SU-DHL-6 (cell line): ENCODE results near the gene NHLRC2.

Experiments used
- EZH2phosphoT487 ChIP-seq: fragments of 200-600 bp; sonication (generic), shearing (Covaris generic); conservative IDR thresholded peaks from 2 replicates; pipeline ENCODE4 v1.6.1; 2018; ENCODE audit warnings: mild to moderate bottlenecking, antibody characterized with exemption, low read length, moderate library complexity, mixed read lengths
- TF ChIP-seq, protein P1 (sequence below): fragments of 200-600 bp; sonication (generic); IDR thresholded peaks from one replicate; pipeline ENCODE4 v1.5.1; 2017; ENCODE audit warnings: antibody characterized with exemption, mild to moderate bottlenecking, low read length, moderate library complexity; ENCODE audit not compliant: insufficient read depth, poor library complexity, severe bottlenecking

DNA sequence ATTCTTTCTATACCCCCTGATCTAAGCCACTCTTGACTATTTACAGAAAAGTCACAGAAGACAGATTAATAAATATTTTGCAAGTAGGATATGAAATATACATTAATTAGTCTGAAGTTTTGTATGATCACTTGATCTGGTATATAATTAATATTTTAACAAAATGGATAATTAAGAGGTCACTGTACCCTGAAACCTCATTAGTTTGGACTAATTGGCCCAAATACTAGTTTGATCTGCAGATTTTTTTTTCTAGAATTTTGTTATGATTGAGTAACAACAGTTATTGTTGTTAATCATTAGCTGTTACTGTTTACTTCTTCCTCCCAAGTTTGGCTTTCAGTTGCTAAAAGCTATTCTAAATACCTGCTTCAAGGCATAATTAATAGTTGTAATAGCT, 2.7 kb downstream of the NHLRC2 start:
- TF ChIP-seq, protein P1, sequence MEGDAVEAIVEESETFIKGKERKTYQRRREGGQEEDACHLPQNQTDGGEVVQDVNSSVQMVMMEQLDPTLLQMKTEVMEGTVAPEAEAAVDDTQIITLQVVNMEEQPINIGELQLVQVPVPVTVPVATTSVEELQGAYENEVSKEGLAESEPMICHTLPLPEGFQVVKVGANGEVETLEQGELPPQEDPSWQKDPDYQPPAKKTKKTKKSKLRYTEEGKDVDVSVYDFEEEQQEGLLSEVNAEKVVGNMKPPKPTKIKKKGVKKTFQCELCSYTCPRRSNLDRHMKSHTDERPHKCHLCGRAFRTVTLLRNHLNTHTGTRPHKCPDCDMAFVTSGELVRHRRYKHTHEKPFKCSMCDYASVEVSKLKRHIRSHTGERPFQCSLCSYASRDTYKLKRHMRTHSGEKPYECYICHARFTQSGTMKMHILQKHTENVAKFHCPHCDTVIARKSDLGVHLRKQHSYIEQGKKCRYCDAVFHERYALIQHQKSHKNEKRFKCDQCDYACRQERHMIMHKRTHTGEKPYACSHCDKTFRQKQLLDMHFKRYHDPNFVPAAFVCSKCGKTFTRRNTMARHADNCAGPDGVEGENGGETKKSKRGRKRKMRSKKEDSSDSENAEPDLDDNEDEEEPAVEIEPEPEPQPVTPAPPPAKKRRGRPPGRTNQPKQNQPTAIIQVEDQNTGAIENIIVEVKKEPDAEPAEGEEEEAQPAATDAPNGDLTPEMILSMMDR, result no peak
- TF ChIP-seq EZH2phosphoT487, result no peak
